Measurements from ENCODE around the gene METTL8.

DNA sequence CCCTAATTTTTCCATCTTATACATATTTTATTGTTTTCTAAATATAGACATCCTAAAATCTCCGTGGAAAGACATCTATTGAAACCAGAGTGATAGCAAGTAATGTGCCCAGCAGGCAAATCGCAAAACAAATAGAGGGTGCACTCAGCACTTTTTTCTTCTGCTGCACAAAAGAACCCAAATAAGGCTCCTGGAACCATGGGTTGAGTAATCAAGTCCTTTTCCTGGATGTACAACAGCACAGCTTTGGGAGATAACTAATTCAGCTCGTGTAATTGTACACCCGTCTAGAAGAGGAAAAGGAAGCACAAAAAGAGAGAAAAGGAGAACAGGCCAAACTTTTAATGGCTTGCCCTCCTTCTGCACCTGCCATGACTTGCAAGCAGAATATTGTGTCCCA, 146.2 kb downstream of the METTL8 start:
- TF ChIP-seq POLR2A (IDR thresholded peaks at IDR 0.05) = no peak
- TF ChIP-seq CTCF (IDR thresholded peaks at IDR 0.05) = no peak
